Loucy (cell line): ENCODE data around the gene ADD2.

Experiments used
- CTCF ChIP-seq: fragments of 200-600 bp; sonication (generic); conservative IDR thresholded peaks from 2 replicates; pipeline ENCODE4 v1.5.1; 2014; ENCODE audit warnings: mild to moderate bottlenecking, antibody characterized with exemption, low read length
- EZH2phosphoT487 ChIP-seq: fragments of 200-600 bp; IDR thresholded peaks from 2 replicates; pipeline ENCODE4 v1.6.1; 2018; ENCODE audit warnings: antibody characterized with exemption, mild to moderate bottlenecking, moderate library complexity, borderline replicate concordance

GRCh38 chr2:70709275-70710037 is 58.5 kb downstream of the ADD2 start:
- TF ChIP-seq CTCF = no peak
- no peak for TF ChIP-seq EZH2phosphoT487
